ENCODE data around the gene BCL2L15.

DNA sequence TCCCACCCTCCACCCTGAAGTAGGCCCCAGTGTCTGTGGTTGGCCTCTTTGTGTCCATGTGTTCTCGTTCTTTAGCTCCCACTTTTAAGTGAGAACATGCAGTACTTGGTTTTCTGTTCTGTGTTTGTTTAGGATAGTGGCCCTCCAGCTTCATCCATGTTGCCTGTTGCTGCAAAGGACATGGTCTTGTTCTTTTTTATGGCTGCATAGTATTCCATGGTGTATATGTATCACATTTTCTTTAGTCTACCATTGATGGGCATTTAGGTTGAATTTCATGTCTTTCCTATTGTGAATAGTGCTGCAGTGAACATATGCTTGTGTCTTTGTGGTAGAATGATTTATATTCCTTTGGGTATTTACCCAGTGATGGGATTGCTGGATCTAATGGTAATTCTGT is 47.8 kb upstream of the BCL2L15 start:
- TF ChIP-seq POLR2A (IDR thresholded peaks at IDR 0.05; ENCODE audit: low read depth, low read length) (no peak), CTCF (IDR thresholded peaks at IDR 0.05; ENCODE audit: extremely low read depth in 1 of 2, insufficient read depth in 1 of 2, low read depth in 1 of 2, low read length in 2 of 2) (no peak), EZH2 (IDR thresholded peaks at IDR 0.05; ENCODE audit: borderline replicate concordance, low read depth, low read length, severe bottlenecking) (no peak), POLR2AphosphoS5 (IDR thresholded peaks at IDR 0.05; ENCODE audit: insufficient read depth, low read depth, low read length) (no peak), FOS (IDR thresholded peaks at IDR 0.05; ENCODE audit: borderline replicate concordance, insufficient read depth, low read length) (no peak)
- TF ChIP-seq, protein P1, sequence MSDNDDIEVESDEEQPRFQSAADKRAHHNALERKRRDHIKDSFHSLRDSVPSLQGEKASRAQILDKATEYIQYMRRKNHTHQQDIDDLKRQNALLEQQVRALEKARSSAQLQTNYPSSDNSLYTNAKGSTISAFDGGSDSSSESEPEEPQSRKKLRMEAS (IDR thresholded peaks at IDR 0.05; ENCODE audit: insufficient read depth, insufficient read length), result no peak

Measured in endothelial cell of umbilical vein (primary cell).